ENCODE results near the gene ZNF648.

GRCh38 chr1:182015360-182015759 lies 46.2 kb downstream of the ZNF648 start:
- TF ChIP-seq CTCF (conservative IDR thresholded peaks at IDR 0.05 in 1 of 2, IDR thresholded peaks at IDR 0.05 in 1 of 2; ENCODE audit: low read depth in 1 of 2, low read length in 2 of 2) = no peak
- no peak for TF ChIP-seq EZH2 (IDR thresholded peaks at IDR 0.05; ENCODE audit: low read length, missing control alignments)

Measured in fibroblast of lung (primary cell).